ENCODE measurements around the gene OR2A7. TPM values are rescaled to one million over a fixed set of nuclear protein-coding genes. Genes with fewer than 3 reads are reported as not detected.
"Not testable (repeated sequence)": the region's sequence is repeated elsewhere in the genome, so short reads cannot be mapped to it uniquely, and the experiment has no call there.

The OR2A7 gene
- total RNA-seq, 1 donor from 2014 or later = not detected

DNA sequence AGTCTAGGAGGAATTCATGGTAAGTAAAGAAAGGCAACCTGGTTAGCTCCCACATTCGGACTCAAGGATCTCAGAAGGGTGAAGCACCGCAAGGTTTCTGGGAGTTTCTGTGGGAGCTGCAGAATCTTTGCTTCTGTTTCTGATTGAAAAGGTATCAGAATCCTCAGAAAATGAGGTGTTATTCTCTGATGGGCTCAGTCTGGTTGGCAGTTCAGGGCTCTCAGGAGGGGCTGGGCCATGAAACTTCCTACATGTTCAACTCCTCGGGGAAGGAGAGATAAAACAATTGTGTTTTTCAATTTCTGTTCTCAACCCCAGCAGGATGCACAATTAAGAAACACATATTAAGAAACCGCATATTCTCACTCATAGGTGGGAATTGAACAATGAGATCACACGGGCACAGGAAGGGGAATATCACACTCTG is 9.1 kb downstream of the OR2A7 start:
- DNase-seq (ENCODE audit: low read depth) = no peak

DNA sequence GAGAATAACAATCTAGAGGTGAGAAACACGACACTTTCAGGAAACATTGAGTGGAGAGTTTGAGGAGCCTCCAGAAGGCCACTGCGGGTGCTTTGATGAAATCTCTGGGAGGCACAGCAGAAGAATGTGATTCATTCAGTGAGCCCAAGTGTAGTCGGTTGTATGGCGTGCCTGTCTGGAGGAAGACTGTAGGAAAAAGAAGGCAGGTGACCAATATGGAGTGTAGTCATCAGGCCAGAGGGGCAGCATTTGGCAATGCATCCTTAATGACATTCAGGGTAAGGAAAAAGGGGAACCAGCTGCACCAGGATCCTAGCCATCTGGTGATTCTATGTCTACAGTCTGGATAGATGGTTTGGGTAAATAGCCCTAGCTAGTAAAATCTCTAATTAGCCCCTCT is 12.3 kb downstream of the OR2A7 start:
- not testable (repeated sequence) for DNase-seq (ENCODE audit: low read depth)

DNA sequence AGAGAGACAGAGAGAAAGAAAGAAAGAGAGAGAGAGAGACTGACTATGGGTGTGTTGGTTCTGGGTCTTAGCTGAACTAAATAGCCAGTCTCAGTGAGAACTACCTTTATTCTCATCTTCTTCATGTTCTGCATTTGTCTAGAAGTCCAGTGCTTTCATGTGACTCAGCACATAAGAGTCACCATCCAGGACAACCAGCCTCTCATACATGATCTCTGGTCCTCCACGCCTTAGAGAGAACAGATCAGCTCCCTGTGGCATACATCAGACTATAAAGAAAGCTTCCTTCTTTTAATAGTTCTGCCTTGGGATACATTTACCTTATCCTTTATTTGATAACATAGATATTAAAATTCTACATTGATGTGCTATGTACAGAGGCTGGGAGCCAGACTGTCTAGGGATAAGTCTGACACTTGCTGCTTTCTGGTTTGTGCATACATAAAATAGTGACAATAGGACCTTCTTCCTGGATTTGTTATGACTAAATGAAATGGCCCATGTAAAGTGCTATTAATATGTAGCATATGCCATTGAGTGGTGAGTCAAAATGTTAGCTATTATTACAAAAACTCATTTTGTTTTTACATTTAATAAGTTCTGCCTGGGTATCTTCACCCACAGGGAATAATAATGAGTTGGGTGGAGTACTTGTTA is 16.8 kb downstream of the OR2A7 start:
- not testable (repeated sequence) for DNase-seq (ENCODE audit: low read depth)

DNA sequence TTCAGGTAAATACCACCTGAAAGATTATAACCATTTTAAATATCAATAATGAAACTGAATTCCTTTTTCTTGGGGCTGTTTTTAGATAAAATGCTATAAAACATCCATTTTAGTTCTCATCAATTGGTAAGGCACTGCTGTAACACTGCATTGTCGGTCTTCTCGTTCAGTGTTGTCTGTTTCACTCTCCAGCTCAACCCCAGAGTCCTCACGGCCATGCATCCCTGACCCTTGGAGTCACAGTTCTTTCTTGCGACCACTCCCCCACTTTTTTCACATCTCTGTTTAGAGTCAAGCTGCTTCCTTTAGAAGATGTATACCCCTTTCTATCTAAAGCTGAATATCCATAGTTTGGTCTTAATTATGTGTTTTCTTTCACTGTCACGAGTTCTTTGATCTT is 17.6 kb downstream of the OR2A7 start:
- not testable (repeated sequence) for DNase-seq (ENCODE audit: low read depth)

DNA sequence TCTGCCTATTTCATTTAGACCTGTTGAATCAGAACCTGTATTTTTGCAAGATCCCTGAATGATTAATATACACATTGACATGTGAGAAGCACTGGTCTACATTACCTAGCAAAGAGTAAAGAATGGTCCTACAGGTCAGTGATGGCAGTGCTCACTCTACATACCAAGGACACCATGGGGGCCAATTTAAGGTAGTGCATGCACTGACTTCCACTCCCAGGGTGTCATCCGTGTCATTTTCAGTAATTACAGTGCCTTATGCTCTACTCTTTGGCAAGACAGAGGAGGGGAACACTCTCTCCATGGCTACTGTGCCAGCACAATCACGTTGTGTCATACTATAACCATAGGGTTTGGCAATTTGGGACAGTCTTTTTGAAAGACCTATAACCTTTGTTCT is 19.2 kb downstream of the OR2A7 start:
- not testable (repeated sequence) for DNase-seq (ENCODE audit: low read depth)

DNA sequence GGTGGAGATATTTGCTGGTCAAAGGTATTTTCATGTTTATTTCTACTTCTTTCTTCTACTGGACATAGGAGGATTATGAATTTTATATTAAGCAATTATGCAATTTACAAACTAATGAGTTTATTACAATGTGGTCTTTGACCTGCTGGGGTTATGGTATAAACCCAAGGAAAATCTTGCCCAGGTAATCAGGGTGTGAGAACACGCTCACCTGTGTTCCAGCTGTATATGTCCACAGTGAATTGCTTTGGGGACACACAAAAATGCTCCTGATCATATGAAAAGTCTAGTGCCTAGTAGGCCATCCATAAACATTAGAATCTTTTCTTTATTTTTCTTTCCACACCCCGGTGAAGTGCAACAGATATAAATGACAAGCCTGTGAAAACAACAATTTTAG is 25.2 kb downstream of the OR2A7 start, which contains the start of gene OR2A42:
Gene OR2A42, minus strand, starts transcription at position 241 of the 400 bp plus-strand sequence. CDS start 6,762 bp downstream, outside the sequence.
- not testable (repeated sequence) for DNase-seq (ENCODE audit: low read depth)

DNA sequence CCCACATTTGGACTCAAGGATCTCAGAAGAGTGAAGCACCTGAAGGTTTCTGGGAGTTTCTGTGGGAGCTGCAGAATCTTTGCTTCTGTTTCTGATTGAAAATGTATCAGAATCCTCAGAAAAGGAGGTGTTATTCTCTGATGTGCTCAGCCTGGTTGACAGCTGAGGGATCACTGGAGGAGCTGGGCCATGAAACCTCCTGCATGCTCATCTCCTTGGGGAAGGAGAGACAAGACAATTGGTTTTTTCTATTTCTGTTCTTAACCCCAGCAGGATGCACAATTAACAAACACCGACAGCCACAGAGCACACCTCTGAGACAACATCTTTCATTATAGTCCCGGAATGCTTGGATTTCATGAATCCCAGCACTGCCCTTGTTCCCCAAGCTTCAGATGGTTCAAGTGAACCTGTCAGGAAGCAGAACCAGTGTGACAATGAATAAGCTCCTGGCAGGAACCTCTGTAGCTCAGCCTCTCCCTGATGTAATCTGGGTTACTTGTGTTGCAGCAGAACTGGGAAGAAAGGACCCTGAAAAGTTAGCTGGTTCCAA is 26.0 kb downstream of the OR2A7 start:
- DNase-seq (ENCODE audit: low read depth) = not testable (repeated sequence)

DNA sequence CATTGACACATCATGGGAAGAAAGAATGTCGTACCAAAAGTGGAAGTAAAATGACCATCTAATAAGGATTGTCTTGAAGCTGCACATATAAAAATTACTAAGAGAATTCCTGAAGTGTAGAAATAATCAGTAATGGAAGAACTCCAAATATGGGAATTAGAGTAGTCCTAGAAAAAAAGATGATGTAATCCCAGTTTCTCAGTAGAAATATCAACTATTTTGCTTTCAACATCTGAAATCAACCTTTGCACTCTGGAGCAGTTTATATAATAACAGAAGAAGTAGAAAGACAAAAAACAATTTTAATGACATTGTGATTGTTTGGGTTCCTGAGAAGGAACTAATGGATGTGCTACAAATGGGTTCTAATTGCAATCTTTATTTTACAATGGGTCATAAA is 31.6 kb downstream of the OR2A7 start:
- DNase-seq (ENCODE audit: low read depth) = not testable (repeated sequence)

DNA sequence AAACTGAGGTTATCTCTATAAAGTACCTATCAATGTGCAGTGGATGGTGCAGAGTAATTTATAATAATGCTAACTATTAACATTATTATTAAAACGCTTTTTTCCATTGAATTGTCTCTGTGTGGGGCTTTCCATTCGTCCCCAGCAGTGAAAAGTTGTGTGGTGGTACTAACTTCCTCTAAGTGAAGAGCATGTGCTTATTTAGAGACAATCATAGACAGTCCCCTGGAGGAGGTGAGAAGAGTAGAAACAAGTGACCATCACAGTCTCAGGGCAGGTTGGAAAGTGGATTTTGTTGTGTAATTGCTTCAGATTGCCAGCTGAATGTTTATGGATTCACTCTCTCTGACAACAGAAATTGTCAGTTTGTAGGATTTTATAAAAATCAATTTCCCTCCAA is 33.6 kb downstream of the OR2A7 start:
- DNase-seq (ENCODE audit: low read depth) = not testable (repeated sequence)

DNA sequence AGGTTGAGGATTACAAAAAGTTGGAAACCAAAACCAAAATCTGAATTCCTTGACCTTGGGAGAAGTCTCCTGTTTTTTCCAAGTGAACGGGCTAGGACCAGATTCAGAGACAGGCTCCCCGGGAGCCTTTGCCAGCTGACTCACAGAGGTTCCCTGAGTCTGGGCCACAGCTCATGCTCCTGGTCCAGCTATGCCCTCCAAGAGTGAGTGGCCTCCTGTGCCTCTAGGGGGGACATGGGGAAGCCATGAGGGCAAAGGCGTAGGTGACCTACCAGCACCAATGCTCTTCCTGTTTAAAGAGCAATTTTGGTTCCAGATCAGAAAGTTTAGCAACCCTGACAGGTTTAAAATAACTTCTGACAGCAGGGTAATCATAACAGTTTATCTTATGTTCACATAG is 35.8 kb downstream of the OR2A7 start:
- not testable (repeated sequence) for DNase-seq (ENCODE audit: low read depth)

DNA sequence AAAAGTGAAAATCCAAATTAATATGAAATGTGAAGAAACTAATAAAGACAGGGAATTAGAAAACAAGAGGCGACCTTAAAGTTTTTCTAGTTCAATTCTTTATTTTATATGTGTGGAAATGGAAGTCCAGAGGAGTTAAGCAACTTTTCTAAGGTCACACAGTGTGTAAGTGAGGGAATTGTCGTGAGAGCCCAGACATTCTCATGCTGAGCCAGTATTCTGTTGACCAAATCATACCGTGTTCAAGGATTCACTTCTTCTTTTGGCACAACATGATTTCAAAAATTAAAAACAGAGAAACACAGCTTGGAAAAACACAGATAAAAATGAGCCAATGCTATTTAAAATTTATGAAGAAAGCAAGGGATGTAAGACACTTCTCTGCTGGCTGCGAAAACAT is 37.7 kb downstream of the OR2A7 start:
- not testable (repeated sequence) for DNase-seq (ENCODE audit: low read depth)

DNA sequence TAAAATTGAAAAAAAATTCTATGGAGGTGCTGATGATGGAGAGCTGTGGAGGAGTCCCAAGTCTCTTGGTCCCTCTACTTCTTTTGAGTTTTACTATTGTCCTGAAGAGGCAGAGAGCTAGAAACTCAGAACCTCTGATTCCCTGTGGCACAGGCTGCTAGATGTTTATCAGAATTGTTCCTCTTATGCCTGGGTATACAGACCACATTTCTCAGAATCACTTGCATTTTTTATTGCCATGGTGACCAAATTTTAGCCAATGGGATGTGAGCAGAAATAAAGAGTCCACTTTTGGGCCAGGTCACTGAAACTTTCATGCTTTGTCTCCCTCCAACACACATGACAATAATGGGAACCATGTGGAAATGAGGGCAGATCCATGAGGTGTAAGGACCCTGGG is 40.9 kb downstream of the OR2A7 start:
- not testable (repeated sequence) for DNase-seq (ENCODE audit: low read depth)

DNA sequence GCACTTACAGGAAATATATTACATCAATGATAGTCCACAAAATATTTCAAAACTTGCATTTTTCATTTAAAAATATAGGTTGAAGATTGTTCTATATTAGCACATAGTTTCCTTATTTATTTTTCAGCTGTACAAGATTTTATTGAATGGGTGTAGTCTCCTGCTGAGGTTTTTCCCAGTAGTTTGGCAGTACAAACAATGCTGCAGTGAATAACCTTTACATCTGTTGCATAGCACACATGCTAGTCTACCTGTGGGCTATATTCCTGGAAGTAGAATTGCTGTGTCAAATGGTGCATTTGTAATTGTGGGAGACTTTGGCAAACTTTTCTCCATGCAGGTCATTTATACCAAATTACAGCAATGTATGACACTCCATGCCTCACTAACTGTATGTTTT is 44.1 kb downstream of the OR2A7 start:
- DNase-seq (ENCODE audit: low read depth) = not testable (repeated sequence)

DNA sequence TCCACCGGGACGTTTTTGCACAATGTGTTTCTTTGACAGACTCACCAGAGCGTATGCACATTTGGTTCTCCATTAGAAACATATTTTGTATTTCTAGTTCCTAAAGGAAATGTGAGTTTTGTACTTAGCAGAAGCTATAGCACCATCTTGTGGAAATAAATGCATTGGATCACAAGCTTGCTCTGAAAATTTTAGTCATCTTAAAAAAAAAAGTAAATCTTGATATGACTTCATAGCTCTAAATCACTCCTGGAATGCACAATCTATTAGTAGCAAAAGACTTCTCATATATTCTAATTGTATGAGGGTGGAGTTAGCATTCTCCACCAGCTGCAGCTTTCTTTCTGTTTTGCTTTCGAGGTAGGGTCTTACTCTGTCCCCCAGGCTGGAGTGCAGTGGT is 45.4 kb downstream of the OR2A7 start:
- DNase-seq (ENCODE audit: low read depth) = not testable (repeated sequence)

DNA sequence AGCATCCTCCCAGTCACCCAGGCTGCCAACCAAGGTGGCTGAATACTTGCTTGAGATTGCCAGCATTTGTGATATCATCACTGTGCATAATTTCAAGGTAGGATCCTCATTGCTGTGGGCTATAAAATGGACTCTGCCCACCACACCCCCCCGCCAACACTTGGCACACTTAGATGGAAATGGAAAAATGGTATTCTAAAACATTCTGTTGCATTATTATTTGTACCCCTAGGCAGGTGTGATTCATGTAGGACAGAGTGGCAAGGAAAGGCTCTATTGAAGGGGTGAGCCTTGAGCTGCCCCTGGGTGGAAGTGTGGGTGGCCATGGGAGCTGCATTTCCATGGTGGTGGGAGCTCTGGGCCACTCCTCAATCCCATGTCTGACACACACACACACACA is 46.0 kb downstream of the OR2A7 start:
- DNase-seq (ENCODE audit: low read depth) = not testable (repeated sequence)

DNA sequence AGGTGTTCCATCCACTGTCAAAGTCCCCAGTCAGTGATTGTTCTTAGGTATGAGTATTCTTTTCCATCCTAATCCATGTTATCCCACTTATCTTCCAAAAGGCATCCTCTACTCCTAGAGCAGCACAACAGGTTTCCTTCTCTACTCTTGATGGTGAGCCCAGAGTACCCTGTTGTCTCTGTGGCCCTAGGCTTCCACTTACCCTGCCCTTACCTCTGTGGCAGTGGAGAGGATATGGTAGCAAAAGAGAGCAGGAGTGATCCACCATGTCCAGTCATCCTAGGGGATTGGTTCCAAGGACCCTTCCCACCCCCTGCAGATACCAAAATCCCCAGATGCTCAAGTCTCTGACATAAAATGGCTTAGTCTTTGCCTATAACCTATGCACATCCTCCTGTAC is 47.4 kb downstream of the OR2A7 start:
- not testable (repeated sequence) for DNase-seq (ENCODE audit: low read depth)

Other genes with a start within 250 kb of the OR2A7 start
- gene OR2A5, start 215.8 kb downstream of the OR2A7 start, total RNA-seq = not detected in 2 replicates
- not detected in 2 replicates for gene OR2A25, start 195.0 kb downstream of the OR2A7 start, total RNA-seq
- gene OR2A12, start 178.5 kb downstream of the OR2A7 start, total RNA-seq = not detected in 2 replicates
- not detected in 2 replicates for gene OR2A2, start 155.2 kb downstream of the OR2A7 start, total RNA-seq
- not detected in 2 replicates for gene OR2A14, start 141.6 kb downstream of the OR2A7 start, total RNA-seq
- not detected in 2 replicates for gene CTAGE4, start 81.3 kb downstream of the OR2A7 start, total RNA-seq
- 0.21 TPM in 2 replicates for gene ARHGEF35, start 69.0 kb downstream of the OR2A7 start, total RNA-seq
- gene OR2A42, start 25.2 kb downstream of the OR2A7 start, total RNA-seq = not detected in 2 replicates
- not detected in 2 replicates for gene CTAGE8, start 4.5 kb upstream of the OR2A7 start, total RNA-seq
- not detected in 2 replicates for gene OR2A1, start 47.6 kb upstream of the OR2A7 start, total RNA-seq
- 0.70 and 0.78 TPM in 2 replicates for gene ARHGEF5, start 90.6 kb upstream of the OR2A7 start, total RNA-seq
- gene NOBOX, start 138.9 kb upstream of the OR2A7 start, total RNA-seq = not detected in 2 replicates